Measurements from ENCODE around the gene FOXK1. TPM values are rescaled to one million over a fixed set of nuclear protein-coding genes. Genes with fewer than 3 reads are reported as not detected.

The FOXK1 gene
- total RNA-seq, 2 experiments from 2014 or later: 34.6 to 34.7 TPM

DNA sequence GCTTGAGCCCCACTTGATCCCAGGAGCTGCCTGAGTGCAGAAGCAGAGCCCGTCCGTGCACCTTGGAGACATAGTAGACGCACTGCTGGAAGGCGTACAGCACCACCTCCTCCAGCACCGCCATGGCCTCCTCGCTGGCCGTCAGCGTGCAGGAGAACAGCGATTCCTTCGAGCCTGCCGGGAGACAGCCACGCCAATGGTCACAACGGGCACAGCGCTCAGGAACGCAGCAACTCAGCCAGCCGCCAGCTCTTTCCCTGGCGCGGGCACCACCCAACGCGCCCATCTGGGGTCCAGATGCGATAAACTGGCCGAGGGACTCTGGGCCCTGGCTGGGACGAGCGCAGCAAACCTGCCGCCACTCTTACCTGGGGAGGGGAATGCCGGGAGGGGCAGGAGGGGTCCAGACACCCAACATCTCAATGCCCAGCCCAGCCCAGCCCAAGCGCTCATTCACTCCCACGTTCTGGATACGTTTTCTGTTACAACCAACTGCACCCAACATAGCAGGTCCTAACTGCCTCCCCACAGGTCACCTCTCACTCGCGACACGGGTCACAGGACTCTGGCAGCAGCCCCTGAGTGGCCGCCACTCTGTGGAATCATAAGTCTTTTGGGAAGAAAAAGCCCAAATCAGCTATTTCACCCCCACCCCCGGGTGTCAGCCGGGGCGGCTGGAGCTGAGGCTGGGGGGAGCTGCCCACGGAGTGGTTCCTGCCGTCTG is 135.2 kb downstream of the FOXK1 start:
- POLR2A ChIA-PET: interaction anchor here (0.6 kb wide), 1 partner anchor 1321 kb away, joined by 6 read pairs; no protein-coding TSS in a partner anchor
- CTCF ChIA-PET: no interaction called here

DNA sequence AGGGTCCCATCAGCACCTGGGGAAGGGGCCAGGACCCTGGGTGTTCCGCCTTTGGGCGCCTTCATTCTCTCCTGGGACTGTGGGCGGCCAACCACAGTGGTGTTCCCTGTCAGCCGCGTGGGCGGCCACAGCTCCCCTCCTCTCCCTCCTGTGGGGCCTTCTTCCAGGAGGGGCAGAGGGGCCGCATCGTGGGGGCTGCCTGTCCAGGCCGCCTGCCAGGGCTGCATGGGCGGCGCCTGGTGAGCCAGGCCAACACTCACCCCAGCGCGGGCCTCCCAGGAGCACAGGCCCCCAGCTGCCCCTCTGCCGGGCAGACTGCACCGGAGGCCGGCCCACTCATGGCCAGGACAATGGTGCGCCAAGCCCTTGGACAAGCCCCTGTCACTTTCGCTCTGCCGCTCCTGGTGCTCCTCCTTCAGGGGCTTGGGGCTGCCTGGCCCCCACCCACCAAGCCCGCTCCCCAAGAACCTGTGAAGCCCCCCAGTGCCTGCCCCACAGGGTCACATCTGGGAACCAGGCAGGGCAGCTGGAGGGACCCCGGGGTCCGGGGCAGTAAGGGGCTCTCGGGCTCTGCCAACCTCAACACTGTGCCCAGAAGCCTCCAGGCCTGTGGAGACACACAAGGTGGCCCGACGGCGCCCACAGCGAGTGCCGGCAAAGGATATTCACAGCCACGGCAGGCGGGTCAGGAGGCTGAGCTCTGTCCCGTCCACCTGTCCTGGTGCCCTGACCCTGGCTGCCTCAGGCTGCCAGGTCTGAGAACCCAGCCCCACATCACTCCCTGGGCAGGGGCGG is 136.1 kb downstream of the FOXK1 start:
- ChIA-PET CTCF (no interaction called here), POLR2A (interaction anchor here (0.6 kb wide), 1 partner anchor 1322 kb away, joined by 6 read pairs; no protein-coding TSS in a partner anchor)

DNA sequence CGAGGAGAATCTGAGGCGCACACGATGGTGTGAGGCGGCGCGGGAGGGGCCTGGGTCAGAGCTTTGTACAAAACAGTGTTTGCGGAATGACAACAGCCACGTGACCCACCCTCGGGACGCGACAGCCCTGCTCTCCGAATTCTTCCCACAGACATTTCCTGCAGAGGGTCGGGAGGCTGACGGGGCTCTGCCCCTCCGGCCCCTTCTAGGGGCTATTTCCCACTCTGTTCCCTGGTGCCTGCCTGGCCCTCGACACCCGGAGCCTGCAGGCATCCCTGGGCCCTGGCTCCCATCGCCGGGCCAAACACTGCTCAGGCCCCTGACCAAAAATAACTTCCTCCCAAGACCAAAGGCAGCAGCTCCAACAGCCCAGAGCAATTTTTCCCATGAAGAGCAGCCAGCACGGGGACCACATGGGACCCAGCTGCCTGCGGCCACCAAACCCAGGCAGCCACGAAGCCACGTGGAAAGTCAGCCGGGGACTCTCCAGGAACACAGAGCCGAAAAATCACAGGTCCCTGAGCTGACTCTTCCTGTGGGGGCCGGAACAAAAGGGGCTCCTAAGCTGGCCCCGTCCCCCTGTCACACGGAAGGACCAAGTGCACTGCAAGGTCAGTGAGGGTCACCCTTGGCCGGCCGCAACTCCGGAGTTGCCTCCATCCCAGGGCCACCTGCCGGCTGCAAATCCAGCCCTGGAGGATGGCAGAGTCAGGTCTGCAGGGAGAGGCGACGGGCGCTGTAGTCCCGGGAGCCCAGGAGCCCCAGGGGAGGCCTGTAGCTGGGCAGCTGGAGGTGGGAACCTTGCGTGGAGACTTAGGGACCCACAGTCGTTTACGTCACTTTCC is 137.7 kb downstream of the FOXK1 start:
- POLR2A ChIA-PET: no interaction called here

DNA sequence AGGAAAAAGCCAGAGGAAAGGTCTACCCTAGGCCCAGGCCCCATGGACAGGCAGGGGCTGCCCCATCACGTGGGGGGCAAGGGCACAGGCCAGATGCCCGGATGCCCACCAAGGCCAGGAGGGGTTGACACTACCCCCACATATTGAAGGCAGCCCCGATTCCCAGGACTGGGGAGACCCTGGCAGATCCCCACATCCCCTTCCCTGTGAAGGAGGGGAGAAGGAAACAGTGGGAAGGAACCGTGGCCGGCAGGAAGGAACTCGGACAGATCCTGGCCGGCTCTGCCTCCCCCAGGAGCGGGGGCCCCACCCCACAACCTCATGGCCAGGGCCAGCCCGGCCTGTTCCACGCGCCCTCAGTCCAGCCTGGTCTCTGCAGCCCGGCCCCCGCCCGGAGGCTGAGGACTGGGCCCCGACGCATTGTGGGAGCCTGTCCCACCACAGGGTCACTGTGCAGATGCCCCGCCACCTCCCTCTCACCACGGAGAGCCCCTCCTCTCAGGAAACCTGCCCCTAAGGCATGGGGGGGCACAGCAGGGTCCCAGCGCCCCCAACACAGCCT is 138.4 kb downstream of the FOXK1 start:
- POLR2A ChIA-PET: no interaction called here
- CTCF ChIA-PET: no interaction called here

More for the DNA sequence above, 137.7 kb downstream of the FOXK1 start:
- CTCF ChIA-PET: interaction anchor here (0.9 kb wide), 1 partner anchor 13 kb away, joined by 3 read pairs; no protein-coding TSS in a partner anchor

Other genes starting within 250 kb of the FOXK1 start
- 10 to 100 TPM; 37.9 to 40.0 TPM for gene AP5Z1, start 93.3 kb downstream of the FOXK1 start, total RNA-seq
- gene PAPOLB, start 179.7 kb downstream of the FOXK1 start, total RNA-seq: not detected
- gene RADIL, start 201.4 kb downstream of the FOXK1 start, total RNA-seq: under 1 TPM; 0.17 to 0.29 TPM

All from activated CD8-positive, alpha-beta memory T cell treated with anti-CD3 and anti-CD28 coated beads for 36 hours (primary cell).